Kidney glomerular epithelial cell (primary cell): Measurements from ENCODE around the gene AQP12B.
"Not testable (repeated sequence)": the region's sequence is repeated elsewhere in the genome, so short reads cannot be mapped to it uniquely, and the experiment has no call there.

Experiments used
- DNase-seq: peaks from one replicate; lab custom pipeline; 2025; lab: John Stamatoyannopoulos, UW

AQP12B gene

GRCh38 chr2:240683329-240683979, 769 bp upstream of the AQP12B start:
- DNase-seq, result not testable (repeated sequence)

GRCh38 chr2:240680185-240680584, 2.5 kb downstream of the AQP12B start:
- DNase-seq, result not testable (repeated sequence)

GRCh38 chr2:240678909-240679308, 3.8 kb downstream of the AQP12B start:
- not testable (repeated sequence) for DNase-seq

GRCh38 chr2:240678043-240678442, 4.6 kb downstream of the AQP12B start:
- DNase-seq, result not testable (repeated sequence)

GRCh38 chr2:240675345-240675744, 7.3 kb downstream of the AQP12B start:
- DNase-seq, result not testable (repeated sequence)

GRCh38 chr2:240674461-240675184, 8.1 kb downstream of the AQP12B start:
- not testable (repeated sequence) for DNase-seq

- DNase-seq, result no peak
Observed at GRCh38 chr2:240672701-240673190, 9.9 kb downstream of the AQP12B start.

GRCh38 chr2:240672076-240672700, 10.5 kb downstream of the AQP12B start:
- DNase-seq, result no peak

GRCh38 chr2:240670950-240671349, 11.7 kb downstream of the AQP12B start:
- no peak for DNase-seq

GRCh38 chr2:240670402-240670801, 12.3 kb downstream of the AQP12B start:
- DNase-seq, result no peak

- no peak for DNase-seq
Observed at GRCh38 chr2:240664622-240665021, 18.1 kb downstream of the AQP12B start.

GRCh38 chr2:240663546-240664190, 19.0 kb downstream of the AQP12B start:
- no peak for DNase-seq

- DNase-seq, result no peak
Observed at GRCh38 chr2:240662681-240663080, 20.0 kb downstream of the AQP12B start.

- DNase-seq, result not testable (repeated sequence)
Observed at GRCh38 chr2:240659883-240660282, 22.8 kb downstream of the AQP12B start.

GRCh38 chr2:240655931-240656886, 26.5 kb downstream of the AQP12B start:
- no peak for DNase-seq

- no peak for DNase-seq
Observed at GRCh38 chr2:240651185-240651584, 31.5 kb downstream of the AQP12B start.

- no peak for DNase-seq
Observed at GRCh38 chr2:240650254-240650965, 32.3 kb downstream of the AQP12B start.

GRCh38 chr2:240649331-240649730, 33.4 kb downstream of the AQP12B start:
- DNase-seq, result no peak

- DNase-seq, result no peak
Observed at GRCh38 chr2:240648650-240649275, 33.9 kb downstream of the AQP12B start.

GRCh38 chr2:240648155-240648649, 34.5 kb downstream of the AQP12B start:
- no peak for DNase-seq
